Activated CD8-positive, alpha-beta memory T cell treated with anti-CD3 and anti-CD28 coated beads, Interleukin-2, amount 50 U/mL, for 24 hours (primary cell): ENCODE measurements around the gene PPP1R9A.
"Not testable (repeated sequence)": the region's sequence is repeated elsewhere in the genome, so short reads cannot be mapped to it uniquely, and the experiment has no call there.

Source experiments
- DNase-seq: peaks from one replicate; pipeline ENCODE4 v3.0.0-alpha.2; 2020; ENCODE audit errors: extremely low read depth

PPP1R9A gene

GRCh38 chr7:94975336-94975735 lies 67.9 kb downstream of the PPP1R9A start:
- DNase-seq = no peak

DNA sequence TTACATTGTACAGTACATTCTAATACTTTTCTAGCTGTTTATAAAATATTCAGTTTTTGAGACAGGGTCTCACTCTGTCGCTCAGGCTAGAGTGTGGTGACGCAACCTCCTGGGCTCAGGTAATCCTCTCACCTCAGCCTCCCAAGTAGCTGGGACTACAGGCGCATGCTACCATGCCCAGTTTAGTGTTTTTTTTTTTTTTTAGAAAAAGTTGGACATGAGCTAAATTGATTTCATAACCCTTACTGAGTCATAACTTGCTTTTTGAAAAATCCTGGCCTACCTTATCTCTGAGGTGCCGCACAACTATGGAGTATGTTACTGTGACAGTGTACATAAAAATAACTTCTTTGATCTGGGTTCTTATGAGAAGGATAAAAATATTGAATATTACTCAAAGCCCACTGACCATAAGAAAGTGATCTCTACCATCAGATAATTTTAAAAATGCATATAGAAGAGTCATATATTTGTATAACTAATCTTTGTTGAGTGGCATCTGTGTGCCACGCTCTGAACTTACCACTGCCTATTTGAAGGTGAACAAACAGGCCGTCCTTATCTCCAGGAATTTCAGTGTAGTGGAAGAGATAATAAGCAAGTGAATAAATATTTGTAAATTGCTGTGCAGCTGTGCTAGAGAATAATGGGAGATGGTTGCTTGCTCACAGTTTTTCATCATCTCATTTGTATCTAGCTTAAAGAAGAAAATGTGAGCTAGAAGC lies 73.2 kb downstream of the PPP1R9A start:
- no peak for DNase-seq

DNA sequence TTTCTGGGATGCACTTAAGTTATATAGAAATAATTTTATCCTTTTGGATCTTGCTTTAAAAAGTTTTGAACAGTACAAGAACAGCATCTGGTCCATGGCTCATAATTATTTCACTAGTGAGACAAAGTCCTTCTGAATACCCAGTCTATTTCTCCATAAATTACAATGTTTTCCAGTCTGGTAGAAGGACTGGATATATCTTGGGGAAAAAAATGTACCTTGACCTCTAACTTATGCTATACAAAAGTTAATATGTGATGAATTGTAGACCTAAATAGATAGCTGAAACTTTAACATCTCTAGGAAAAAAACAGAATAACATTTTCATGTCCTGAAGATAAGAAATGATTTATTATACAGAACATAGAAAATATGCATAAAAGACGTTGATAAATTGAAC lies 88.5 kb downstream of the PPP1R9A start:
- DNase-seq = no peak

- no peak for DNase-seq
Measured at GRCh38 chr7:94996369-94996768, 89.0 kb downstream of the PPP1R9A start.

- DNase-seq = no peak
Measured at GRCh38 chr7:94997547-94997946, 90.2 kb downstream of the PPP1R9A start.

DNA sequence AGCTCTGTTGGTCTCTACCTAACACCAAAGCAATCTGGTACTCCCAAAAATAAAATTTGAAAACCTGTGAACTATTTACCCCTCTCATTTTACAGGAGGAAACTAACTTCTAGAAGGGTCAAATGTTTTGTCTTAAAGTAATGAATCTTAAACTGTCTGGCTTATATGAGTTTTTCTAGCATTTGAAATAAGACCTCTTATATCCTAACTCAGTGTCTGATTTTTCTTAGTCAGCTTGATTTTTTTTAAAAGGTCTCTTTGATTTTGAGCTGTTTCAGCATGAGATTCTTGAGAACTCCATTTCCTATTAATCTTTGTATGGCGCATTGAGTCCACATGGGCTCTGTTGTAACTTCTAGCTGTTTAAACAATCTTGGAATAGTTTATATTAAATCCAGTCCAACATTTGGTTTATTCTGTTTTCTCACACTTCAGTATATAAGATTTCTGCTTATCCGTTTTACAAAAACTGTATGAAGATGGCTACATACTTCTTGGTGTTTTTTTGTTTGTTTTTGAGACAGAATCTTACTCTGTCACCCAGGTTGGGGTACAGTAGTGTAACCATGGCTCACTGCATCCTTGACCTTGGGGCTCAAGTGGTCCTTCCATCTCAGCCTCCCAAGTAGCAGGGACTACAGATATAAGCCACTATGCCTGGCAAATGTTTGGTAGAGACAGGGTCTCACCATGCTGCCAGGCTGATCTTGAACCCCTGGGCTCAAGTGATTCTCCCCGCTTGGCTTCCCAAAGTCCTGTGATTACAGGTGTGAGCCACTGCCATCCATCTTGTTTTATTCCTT lies 91.1 kb downstream of the PPP1R9A start:
- no peak for DNase-seq

- no peak for DNase-seq
Measured at GRCh38 chr7:94999069-94999351, 91.6 kb downstream of the PPP1R9A start.

GRCh38 chr7:94999601-95000000 lies 92.2 kb downstream of the PPP1R9A start:
- not testable (repeated sequence) for DNase-seq

GRCh38 chr7:95001258-95001657 lies 93.9 kb downstream of the PPP1R9A start:
- DNase-seq = no peak

DNA sequence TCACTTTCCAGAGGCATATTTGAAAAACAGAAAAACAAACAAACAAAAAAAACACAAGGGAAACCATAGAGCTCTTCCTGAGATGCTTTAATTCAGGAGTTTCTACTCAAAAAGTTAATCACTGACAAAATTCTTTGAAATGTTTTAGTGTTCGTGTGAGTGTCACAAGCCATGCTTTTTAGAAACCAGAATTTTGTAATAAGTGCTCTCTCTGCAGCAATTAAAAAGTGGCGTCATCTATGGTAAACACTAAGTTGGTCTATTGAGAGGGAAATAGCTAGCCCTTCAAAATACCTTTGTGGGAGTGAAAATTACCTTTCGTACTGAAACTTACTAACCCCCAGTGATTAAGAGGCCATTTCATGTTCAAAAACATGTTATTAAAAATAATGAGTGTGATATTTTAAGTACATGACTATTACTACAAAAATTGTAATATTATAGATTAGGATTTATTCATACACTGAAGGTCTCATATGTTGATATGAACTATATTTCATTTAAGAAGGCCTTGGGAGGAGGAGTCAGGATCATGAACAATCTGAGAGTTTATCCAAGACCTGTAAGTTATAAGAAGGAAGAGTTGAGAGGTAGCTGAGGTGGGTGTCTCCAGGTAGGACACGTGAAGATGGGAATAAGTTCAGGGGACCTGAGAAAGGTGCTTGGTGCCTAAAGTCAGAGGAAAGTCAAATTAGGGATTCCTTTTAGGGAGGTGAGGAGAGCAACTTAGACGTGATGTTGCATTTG lies 94.6 kb downstream of the PPP1R9A start:
- DNase-seq = no peak

DNA sequence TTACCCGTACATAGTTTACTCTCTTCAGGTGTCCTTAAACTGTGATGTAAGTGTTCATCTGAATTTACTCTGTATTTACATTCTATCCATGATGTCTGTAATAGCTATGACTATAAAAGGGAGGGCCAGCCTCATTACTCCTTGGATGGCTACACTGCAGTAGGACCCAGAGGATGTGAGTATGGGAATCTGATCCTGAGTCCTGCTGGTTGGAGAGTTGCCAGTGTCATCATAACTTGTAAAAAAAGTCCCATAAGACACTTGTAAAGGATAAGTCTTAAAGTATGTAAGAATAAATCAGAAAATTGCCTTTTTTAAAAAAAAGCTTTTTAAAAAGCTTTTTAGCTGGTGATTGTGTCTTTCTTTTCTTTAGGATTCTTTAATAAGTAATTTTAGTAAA lies 95.4 kb downstream of the PPP1R9A start:
- no peak for DNase-seq

GRCh38 chr7:95004618-95005247 lies 97.3 kb downstream of the PPP1R9A start:
- DNase-seq = no peak

GRCh38 chr7:95006010-95006409 lies 98.6 kb downstream of the PPP1R9A start:
- no peak for DNase-seq

- DNase-seq = not testable (repeated sequence)
Measured at GRCh38 chr7:95008773-95009172, 101.4 kb downstream of the PPP1R9A start.

GRCh38 chr7:95011146-95011928 lies 103.9 kb downstream of the PPP1R9A start:
- DNase-seq = no peak

DNA sequence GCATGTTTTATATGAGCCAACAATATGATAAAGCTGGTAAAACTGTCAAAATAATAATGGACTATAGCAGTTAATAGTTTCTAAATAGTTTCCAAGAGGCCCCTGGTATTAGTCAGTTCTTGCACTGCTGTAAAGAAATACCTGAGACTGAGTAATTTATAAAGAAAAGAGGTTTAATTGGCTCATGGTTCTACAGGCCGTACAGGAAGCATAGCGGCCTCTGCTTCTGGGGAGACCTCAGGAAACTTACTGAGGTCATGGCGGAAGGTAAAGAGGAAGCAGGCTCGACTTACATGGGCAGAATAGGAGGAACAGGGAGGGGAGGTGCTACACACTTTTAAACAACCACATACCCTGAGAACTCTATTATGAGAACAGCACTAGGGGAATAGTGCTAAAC lies 104.6 kb downstream of the PPP1R9A start:
- DNase-seq = no peak

GRCh38 chr7:95018021-95018420 lies 110.6 kb downstream of the PPP1R9A start:
- no peak for DNase-seq

GRCh38 chr7:95026018-95026417 lies 118.6 kb downstream of the PPP1R9A start:
- no peak for DNase-seq

DNA sequence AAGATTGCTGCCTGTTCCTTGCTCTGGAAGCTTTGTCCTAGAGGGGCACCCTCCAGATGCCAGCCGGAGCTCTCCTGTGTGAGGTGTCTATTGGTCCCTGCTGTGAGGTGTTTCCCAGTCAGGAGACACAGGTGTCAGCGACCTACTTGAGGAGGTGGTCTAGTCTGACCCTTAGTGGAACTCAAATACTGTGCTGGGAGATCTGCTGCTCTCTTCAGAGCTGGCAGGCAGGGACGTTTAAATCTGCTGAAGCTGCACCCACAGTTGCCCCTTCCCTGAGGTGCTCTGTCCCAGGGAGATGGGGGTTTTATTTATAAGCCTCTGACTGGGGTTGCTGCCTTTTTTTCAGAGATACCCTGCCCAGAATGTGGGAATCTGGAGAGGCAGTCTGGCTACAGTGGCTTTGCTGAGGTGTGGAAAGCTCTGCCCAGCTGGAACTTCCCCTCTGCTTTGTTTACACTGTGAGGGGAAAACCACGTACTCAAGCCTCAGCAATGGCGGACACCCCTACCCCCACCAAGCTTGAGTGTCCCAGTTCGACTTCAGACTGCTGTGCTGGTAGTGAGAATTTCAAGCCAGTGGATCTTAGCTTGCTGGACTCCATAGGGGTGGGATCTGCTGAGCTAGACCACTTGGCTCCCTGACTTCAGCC lies 119.2 kb downstream of the PPP1R9A start:
- no peak for DNase-seq

- DNase-seq = no peak
Measured at GRCh38 chr7:95027234-95027872, 120.0 kb downstream of the PPP1R9A start.
